Measurements from ENCODE around the gene EDN2. TPM values are rescaled to one million over a fixed set of nuclear protein-coding genes. Genes with fewer than 3 reads are reported as not detected.

Gene EDN2
- polyA plus RNA-seq, 1 donor from 2014 or later, result not detected

DNA sequence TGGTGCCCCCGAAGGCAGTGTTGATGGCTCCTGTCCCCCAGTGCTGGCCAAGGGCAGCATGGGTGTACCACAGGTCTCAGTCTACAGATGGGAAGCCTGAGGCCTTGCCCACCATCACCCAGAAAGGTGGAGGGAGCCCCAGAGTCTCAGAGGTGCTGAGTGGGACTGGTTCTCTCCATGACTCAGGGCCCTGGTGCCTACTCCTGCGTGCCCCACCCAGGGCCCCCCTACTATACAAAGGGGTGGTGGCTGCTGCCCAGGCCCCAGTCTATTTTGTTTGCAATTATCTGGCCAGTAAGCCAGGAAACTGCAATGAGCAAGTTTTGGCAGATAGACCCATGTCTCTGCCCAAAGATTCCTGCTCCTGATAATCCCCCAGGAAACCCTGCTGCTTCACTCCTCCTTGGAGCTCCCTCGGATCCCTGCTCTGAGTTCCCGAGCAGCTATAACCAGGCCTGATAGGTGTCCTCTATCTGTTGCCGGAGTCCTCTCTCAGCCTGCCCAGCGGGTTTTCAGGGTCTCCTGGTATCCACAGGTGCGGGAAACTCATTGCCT lies 41.7 kb downstream of the EDN2 start:
- Histone ChIP-seq H3K36me3 (ENCODE audit: insufficient read depth, low read length) (no peaks in the 10 kb centered on the region), H4K20me1 (ENCODE audit: insufficient read depth) (no peaks in the 10 kb centered on the region), H3K9me3 (ENCODE audit: low read length) (no peaks in the 10 kb centered on the region), H2AFZ (ENCODE audit: low read depth, low read length) (no peak overlapping the region), H3K4me3 (ENCODE audit: low read length) (no peak overlapping the region), H3K27ac (ENCODE audit: low read length) (no peak overlapping the region), H3F3A (ENCODE audit: insufficient read depth, low read length, poor library complexity, severe bottlenecking) (no peaks in the 10 kb centered on the region), H3K4me2 (ENCODE audit: low read length) (no peak overlapping the region), H3K9ac (ENCODE audit: low read length) (no peak overlapping the region), H3K79me2 (replicated peaks; ENCODE audit: insufficient read depth, low read length) (no peaks in the 10 kb centered on the region), H3K9me2 (ENCODE audit: insufficient read depth, low read length) (no peaks in the 10 kb centered on the region), H3K27me3 (ENCODE audit: insufficient read depth, low read depth, low read length) (no peaks in the 10 kb centered on the region)
- TF ChIP-seq EP300 (conservative IDR thresholded peaks at IDR 0.05; ENCODE audit: poor library complexity, severe bottlenecking) (no peak), POLR2AphosphoS5 (IDR thresholded peaks at IDR 0.05) (no peak), TAF1 (IDR thresholded peaks at IDR 0.05; ENCODE audit: low read depth) (no peak), MXI1 (conservative IDR thresholded peaks at IDR 0.05; ENCODE audit: poor library complexity, severe bottlenecking) (no peak), EZH2 (IDR thresholded peaks at IDR 0.05; ENCODE audit: borderline replicate concordance, insufficient read depth, low read length, poor library complexity, severe bottlenecking) (no peak), RAD21 (conservative IDR thresholded peaks at IDR 0.05) (no peak), SMC3 (conservative IDR thresholded peaks at IDR 0.05; ENCODE audit: poor library complexity) (no peak)
- TF ChIP-seq, protein P1, sequence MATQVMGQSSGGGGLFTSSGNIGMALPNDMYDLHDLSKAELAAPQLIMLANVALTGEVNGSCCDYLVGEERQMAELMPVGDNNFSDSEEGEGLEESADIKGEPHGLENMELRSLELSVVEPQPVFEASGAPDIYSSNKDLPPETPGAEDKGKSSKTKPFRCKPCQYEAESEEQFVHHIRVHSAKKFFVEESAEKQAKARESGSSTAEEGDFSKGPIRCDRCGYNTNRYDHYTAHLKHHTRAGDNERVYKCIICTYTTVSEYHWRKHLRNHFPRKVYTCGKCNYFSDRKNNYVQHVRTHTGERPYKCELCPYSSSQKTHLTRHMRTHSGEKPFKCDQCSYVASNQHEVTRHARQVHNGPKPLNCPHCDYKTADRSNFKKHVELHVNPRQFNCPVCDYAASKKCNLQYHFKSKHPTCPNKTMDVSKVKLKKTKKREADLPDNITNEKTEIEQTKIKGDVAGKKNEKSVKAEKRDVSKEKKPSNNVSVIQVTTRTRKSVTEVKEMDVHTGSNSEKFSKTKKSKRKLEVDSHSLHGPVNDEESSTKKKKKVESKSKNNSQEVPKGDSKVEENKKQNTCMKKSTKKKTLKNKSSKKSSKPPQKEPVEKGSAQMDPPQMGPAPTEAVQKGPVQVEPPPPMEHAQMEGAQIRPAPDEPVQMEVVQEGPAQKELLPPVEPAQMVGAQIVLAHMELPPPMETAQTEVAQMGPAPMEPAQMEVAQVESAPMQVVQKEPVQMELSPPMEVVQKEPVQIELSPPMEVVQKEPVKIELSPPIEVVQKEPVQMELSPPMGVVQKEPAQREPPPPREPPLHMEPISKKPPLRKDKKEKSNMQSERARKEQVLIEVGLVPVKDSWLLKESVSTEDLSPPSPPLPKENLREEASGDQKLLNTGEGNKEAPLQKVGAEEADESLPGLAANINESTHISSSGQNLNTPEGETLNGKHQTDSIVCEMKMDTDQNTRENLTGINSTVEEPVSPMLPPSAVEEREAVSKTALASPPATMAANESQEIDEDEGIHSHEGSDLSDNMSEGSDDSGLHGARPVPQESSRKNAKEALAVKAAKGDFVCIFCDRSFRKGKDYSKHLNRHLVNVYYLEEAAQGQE (IDR thresholded peaks at IDR 0.05; ENCODE audit: borderline replicate concordance), result no peak
- TF ChIP-seq, protein P2, sequence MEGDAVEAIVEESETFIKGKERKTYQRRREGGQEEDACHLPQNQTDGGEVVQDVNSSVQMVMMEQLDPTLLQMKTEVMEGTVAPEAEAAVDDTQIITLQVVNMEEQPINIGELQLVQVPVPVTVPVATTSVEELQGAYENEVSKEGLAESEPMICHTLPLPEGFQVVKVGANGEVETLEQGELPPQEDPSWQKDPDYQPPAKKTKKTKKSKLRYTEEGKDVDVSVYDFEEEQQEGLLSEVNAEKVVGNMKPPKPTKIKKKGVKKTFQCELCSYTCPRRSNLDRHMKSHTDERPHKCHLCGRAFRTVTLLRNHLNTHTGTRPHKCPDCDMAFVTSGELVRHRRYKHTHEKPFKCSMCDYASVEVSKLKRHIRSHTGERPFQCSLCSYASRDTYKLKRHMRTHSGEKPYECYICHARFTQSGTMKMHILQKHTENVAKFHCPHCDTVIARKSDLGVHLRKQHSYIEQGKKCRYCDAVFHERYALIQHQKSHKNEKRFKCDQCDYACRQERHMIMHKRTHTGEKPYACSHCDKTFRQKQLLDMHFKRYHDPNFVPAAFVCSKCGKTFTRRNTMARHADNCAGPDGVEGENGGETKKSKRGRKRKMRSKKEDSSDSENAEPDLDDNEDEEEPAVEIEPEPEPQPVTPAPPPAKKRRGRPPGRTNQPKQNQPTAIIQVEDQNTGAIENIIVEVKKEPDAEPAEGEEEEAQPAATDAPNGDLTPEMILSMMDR (IDR thresholded peaks at IDR 0.05; ENCODE audit: poor library complexity, severe bottlenecking), result no peak

DNA sequence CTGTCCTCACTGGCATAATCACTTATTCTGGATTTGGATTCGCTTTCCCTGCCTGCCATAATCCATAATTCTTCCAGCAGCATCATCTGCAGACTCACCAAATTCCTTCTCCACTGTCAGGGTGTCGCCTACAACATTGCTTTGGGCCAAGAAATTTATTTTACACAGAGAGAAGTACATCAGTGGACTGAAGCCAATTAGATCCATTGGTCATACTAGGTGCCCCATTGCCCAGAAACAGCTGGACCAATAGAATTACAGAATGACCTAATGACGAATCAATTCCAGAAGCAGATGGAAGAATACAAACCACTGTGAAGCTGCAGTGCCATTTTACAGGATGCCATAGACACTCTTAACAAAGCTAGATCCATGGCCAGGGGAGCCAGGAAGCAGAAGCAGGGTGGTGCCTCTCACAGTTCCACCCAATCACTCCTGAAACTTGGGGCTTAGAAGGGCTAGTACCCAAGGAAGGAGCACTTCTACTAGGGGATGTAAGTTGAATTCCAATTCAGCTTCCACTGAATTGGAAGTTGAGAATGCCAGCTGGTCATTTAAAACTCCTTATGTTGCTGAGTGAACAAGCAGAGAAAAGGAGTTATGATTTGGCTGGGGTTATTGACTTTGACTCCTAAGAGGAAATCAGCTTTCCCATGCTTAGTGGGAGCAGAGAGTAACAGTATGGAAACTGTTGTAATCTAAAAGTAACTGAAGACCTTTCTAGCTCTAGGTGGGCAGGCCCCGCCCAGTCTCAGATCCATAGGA lies 44.0 kb downstream of the EDN2 start:
- TF ChIP-seq EP300 (conservative IDR thresholded peaks at IDR 0.05; ENCODE audit: poor library complexity, severe bottlenecking) (no peak), TAF1 (IDR thresholded peaks at IDR 0.05; ENCODE audit: low read depth) (no peak), EZH2 (IDR thresholded peaks at IDR 0.05; ENCODE audit: borderline replicate concordance, insufficient read depth, low read length, poor library complexity, severe bottlenecking) (no peak), SMC3 (conservative IDR thresholded peaks at IDR 0.05; ENCODE audit: poor library complexity) (no peak), MXI1 (conservative IDR thresholded peaks at IDR 0.05; ENCODE audit: poor library complexity, severe bottlenecking) (no peak), POLR2AphosphoS5 (IDR thresholded peaks at IDR 0.05) (no peak)
- TF ChIP-seq, protein P2 (IDR thresholded peaks at IDR 0.05; ENCODE audit: poor library complexity, severe bottlenecking), result no peak
- TF ChIP-seq, protein P1 (IDR thresholded peaks at IDR 0.05; ENCODE audit: borderline replicate concordance), result no peak
- Histone ChIP-seq H2AFZ (ENCODE audit: low read depth, low read length) (no peak overlapping the region), H3K9ac (ENCODE audit: low read length) (no peak overlapping the region), H3K27ac (ENCODE audit: low read length) (no peak overlapping the region), H3K4me2 (ENCODE audit: low read length) (no peak overlapping the region), H4K20me1 (ENCODE audit: insufficient read depth) (no peaks in the 10 kb centered on the region), H3K27me3 (ENCODE audit: insufficient read depth, low read depth, low read length) (no peaks in the 10 kb centered on the region), H3F3A (ENCODE audit: insufficient read depth, low read length, poor library complexity, severe bottlenecking) (no peaks in the 10 kb centered on the region), H3K4me3 (ENCODE audit: low read length) (no peak overlapping the region), H3K9me2 (ENCODE audit: insufficient read depth, low read length) (no peaks in the 10 kb centered on the region), H3K36me3 (ENCODE audit: insufficient read depth, low read length) (no peaks in the 10 kb centered on the region), H3K79me2 (replicated peaks; ENCODE audit: insufficient read depth, low read length) (no peaks in the 10 kb centered on the region), H3K9me3 (ENCODE audit: low read length) (no peaks in the 10 kb centered on the region)
